ENCODE data around the gene MRPL12. TPM values are rescaled to one million over a fixed set of nuclear protein-coding genes. Genes with fewer than 3 reads are reported as not detected.

MRPL12 gene
- total and polyA plus RNA-seq, 9 of the 15 experiments (the other 6 are each of a cell fraction or from before 2014, with no cell fraction given): 0.94 to 338 (median 100) TPM

DNA sequence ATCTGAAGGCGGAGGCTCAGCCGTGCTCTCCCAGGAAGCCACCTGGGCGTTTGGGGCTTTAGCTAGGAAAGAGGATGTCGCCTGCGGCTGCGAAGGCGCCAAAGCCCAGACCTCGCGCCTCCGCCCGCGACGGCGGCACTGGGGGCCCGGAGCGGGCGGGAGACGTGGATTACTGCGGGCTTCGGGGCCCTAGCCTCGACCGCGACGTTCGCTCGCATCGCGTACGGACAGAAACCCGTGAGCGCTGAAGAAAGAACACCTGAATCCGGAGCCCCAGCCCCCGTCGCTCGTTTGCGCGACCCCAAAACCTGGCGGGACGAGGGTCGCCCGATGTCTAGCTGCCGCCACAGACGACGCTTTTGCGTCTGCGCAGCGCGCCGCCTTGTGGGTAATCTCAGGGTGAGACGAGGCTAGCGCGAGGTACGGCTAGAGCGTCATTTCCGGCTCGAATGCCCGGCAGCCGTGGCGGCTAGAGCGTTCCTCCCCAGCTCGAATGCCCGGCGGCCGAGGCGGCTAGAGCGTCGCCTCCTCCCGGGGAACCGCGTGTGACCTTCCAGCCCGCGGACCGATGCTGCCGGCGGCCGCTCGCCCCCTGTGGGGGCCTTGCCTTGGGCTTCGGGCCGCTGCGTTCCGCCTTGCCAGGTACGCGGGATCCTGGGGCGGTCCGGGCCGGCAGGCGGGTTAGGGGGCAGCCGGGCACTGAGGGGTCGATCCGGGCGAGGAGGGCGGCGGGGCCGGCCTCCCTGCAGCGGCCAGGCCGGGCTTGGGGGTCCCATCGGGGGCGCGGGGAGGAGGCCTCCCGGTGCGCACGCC is at the start of gene MRPL12 (continued):
- TF ChIP-seq, protein P1, sequence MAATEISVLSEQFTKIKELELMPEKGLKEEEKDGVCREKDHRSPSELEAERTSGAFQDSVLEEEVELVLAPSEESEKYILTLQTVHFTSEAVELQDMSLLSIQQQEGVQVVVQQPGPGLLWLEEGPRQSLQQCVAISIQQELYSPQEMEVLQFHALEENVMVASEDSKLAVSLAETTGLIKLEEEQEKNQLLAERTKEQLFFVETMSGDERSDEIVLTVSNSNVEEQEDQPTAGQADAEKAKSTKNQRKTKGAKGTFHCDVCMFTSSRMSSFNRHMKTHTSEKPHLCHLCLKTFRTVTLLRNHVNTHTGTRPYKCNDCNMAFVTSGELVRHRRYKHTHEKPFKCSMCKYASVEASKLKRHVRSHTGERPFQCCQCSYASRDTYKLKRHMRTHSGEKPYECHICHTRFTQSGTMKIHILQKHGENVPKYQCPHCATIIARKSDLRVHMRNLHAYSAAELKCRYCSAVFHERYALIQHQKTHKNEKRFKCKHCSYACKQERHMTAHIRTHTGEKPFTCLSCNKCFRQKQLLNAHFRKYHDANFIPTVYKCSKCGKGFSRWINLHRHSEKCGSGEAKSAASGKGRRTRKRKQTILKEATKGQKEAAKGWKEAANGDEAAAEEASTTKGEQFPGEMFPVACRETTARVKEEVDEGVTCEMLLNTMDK (IDR thresholded peaks at IDR 0.05; ENCODE audit: borderline replicate concordance, insufficient read depth, low read depth, low read length, poor library complexity, severe bottlenecking): peak; percentile 40
- TF ChIP-seq MBD2 (IDR thresholded peaks at IDR 0.05; ENCODE audit: borderline replicate concordance, low read depth) (peak; percentile 45; the same call in 1 of the 2 replicates), ZBTB1 (CRISPR knock-in tag; IDR thresholded peaks at IDR 0.05; ENCODE audit: borderline replicate concordance, low read depth) (peak; percentile 79; the same call in 1 of the 2 replicates), SMAD1 (IDR thresholded peaks at IDR 0.05; ENCODE audit: low read depth, low read length, partially characterized antibody) (peak; percentile 29), MCM2 (IDR thresholded peaks at IDR 0.05; ENCODE audit: low read depth) (no peak), TAL1 (IDR thresholded peaks at IDR 0.05) (no peak), NR4A1 (CRISPR knock-in tag; IDR thresholded peaks at IDR 0.05) (peak; percentile 10; the same call in 1 of the 2 replicates), NR4A1 (tag; IDR thresholded peaks at IDR 0.05) (peak; percentile 37; the same call in 1 of the 2 replicates), TBP (optimal IDR thresholded peaks at IDR 0.05; ENCODE audit: low read depth, low read length) (peak; percentile 88), TEAD1 (CRISPR knock-in tag; IDR thresholded peaks at IDR 0.05) (peak in 1 of 2 experiments; percentile 10; a peak in 1 of 4 replicates), ZNF75A (CRISPR knock-in tag; IDR thresholded peaks at IDR 0.05) (no peak), MEF2A (IDR thresholded peaks at IDR 0.05; ENCODE audit: control insufficient read depth, low read depth, low read length) (no peak)
- TF ChIP-seq, protein P2, sequence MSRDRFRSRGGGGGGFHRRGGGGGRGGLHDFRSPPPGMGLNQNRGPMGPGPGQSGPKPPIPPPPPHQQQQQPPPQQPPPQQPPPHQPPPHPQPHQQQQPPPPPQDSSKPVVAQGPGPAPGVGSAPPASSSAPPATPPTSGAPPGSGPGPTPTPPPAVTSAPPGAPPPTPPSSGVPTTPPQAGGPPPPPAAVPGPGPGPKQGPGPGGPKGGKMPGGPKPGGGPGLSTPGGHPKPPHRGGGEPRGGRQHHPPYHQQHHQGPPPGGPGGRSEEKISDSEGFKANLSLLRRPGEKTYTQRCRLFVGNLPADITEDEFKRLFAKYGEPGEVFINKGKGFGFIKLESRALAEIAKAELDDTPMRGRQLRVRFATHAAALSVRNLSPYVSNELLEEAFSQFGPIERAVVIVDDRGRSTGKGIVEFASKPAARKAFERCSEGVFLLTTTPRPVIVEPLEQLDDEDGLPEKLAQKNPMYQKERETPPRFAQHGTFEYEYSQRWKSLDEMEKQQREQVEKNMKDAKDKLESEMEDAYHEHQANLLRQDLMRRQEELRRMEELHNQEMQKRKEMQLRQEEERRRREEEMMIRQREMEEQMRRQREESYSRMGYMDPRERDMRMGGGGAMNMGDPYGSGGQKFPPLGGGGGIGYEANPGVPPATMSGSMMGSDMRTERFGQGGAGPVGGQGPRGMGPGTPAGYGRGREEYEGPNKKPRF (IDR thresholded peaks at IDR 0.05; ENCODE audit: low read depth, low read length): no peak
- TF ChIP-seq, protein P3, sequence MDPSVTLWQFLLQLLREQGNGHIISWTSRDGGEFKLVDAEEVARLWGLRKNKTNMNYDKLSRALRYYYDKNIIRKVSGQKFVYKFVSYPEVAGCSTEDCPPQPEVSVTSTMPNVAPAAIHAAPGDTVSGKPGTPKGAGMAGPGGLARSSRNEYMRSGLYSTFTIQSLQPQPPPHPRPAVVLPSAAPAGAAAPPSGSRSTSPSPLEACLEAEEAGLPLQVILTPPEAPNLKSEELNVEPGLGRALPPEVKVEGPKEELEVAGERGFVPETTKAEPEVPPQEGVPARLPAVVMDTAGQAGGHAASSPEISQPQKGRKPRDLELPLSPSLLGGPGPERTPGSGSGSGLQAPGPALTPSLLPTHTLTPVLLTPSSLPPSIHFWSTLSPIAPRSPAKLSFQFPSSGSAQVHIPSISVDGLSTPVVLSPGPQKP (CRISPR knock-in tag; IDR thresholded peaks at IDR 0.05): no peak
- TF ChIP-seq, protein P4, sequence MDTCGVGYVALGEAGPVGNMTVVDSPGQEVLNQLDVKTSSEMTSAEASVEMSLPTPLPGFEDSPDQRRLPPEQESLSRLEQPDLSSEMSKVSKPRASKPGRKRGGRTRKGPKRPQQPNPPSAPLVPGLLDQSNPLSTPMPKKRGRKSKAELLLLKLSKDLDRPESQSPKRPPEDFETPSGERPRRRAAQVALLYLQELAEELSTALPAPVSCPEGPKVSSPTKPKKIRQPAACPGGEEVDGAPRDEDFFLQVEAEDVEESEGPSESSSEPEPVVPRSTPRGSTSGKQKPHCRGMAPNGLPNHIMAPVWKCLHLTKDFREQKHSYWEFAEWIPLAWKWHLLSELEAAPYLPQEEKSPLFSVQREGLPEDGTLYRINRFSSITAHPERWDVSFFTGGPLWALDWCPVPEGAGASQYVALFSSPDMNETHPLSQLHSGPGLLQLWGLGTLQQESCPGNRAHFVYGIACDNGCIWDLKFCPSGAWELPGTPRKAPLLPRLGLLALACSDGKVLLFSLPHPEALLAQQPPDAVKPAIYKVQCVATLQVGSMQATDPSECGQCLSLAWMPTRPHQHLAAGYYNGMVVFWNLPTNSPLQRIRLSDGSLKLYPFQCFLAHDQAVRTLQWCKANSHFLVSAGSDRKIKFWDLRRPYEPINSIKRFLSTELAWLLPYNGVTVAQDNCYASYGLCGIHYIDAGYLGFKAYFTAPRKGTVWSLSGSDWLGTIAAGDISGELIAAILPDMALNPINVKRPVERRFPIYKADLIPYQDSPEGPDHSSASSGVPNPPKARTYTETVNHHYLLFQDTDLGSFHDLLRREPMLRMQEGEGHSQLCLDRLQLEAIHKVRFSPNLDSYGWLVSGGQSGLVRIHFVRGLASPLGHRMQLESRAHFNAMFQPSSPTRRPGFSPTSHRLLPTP (IDR thresholded peaks at IDR 0.05; ENCODE audit: borderline replicate concordance, extremely low read depth, insufficient read length): no peak
- TF ChIP-seq, protein P5, sequence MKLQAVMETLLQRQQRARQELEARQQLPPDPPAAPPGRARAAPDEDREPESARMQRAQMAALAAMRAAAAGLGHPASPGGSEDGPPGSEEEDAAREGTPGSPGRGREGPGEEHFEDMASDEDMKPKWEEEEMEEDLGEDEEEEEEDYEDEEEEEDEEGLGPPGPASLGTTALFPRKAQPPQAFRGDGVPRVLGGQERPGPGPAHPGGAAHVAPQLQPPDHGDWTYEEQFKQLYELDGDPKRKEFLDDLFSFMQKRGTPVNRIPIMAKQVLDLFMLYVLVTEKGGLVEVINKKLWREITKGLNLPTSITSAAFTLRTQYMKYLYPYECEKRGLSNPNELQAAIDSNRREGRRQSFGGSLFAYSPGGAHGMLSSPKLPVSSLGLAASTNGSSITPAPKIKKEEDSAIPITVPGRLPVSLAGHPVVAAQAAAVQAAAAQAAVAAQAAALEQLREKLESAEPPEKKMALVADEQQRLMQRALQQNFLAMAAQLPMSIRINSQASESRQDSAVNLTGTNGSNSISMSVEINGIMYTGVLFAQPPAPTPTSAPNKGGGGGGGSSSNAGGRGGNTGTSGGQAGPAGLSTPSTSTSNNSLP (IDR thresholded peaks at IDR 0.05; ENCODE audit: borderline replicate concordance, low read depth, low read length): no peak
